HG03064 (cell line): ENCODE results near the gene POLR2A.

Experiments
- ATAC-seq: cut with Tn5 transposase; IDR thresholded peaks from one replicate; pipeline ENCODE4 v1.9.1; 2021; ENCODE audit warnings: low read depth; ENCODE audit not compliant: unreplicated experiment

Gene POLR2A

GRCh38 chr17:7501729-7502128 is 17.6 kb downstream of the POLR2A start:
- ATAC-seq, result no peak

GRCh38 chr17:7502171-7502847 is 18.1 kb downstream of the POLR2A start:
- ATAC-seq, result no peak

GRCh38 chr17:7502987-7503386 is 18.8 kb downstream of the POLR2A start:
- no peak for ATAC-seq

GRCh38 chr17:7503521-7503920 is 19.4 kb downstream of the POLR2A start:
- no peak for ATAC-seq

GRCh38 chr17:7508145-7508544 is 24.0 kb downstream of the POLR2A start:
- no peak for ATAC-seq

GRCh38 chr17:7508846-7509245 is 24.7 kb downstream of the POLR2A start:
- ATAC-seq, result no peak

DNA sequence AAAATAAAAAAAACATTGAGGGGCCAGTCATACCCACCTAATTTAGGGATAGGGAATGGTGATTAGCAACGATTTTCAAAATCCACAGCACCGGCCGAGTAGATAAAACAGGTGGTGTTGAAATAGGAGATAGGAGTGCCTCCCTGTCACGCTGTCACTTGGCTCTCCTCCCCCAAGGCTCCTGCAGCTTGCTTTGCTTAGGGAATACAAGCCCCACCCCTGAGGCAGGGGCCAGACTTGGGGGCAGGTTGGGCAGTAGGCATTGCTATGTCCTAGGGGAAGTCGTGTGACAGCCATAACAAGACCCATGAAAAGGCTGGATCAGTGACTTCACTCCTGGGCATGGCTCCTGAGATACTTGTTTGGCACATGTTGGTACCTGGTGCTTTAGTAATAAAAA is 25.8 kb downstream of the POLR2A start:
- ATAC-seq, result no peak

GRCh38 chr17:7511108-7511507 is 26.9 kb downstream of the POLR2A start:
- no peak for ATAC-seq

- no peak for ATAC-seq
Measured at GRCh38 chr17:7512105-7512504, 27.9 kb downstream of the POLR2A start.

GRCh38 chr17:7512824-7513540 is 28.8 kb downstream of the POLR2A start:
- ATAC-seq, result no peak

DNA sequence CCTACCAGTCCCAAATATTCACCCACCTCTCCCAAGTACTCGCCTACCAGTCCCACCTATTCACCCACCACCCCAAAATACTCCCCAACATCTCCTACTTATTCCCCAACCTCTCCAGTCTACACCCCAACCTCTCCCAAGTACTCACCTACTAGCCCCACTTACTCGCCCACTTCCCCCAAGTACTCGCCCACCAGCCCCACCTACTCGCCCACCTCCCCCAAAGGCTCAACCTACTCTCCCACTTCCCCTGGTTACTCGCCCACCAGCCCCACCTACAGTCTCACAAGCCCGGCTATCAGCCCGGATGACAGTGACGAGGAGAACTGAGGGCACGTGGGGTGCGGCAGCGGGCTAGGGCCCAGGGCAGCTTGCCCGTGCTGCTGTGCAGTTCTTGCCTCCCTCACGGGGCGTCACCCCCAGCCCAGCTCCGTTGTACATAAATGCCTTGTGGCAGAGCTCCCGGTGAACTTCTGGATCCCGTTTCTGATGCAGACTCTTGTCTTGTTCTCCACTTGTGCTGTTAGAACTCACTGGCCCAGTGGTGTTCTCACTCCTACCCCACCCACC is 29.8 kb downstream of the POLR2A start:
- no peak for ATAC-seq

- ATAC-seq, result no peak
Measured at GRCh38 chr17:7515911-7516610, 31.9 kb downstream of the POLR2A start.

- no peak for ATAC-seq
Measured at GRCh38 chr17:7523033-7523432, 38.9 kb downstream of the POLR2A start.

- ATAC-seq, result no peak
Measured at GRCh38 chr17:7528842-7529241, 44.7 kb downstream of the POLR2A start.

- no peak for ATAC-seq
Measured at GRCh38 chr17:7530023-7530900, 46.1 kb downstream of the POLR2A start.

- no peak for ATAC-seq
Measured at GRCh38 chr17:7538050-7538449, 53.9 kb downstream of the POLR2A start.

- no peak for ATAC-seq
Measured at GRCh38 chr17:7538891-7539545, 54.9 kb downstream of the POLR2A start.

- no peak for ATAC-seq
Measured at GRCh38 chr17:7541074-7541621, 57.0 kb downstream of the POLR2A start.

DNA sequence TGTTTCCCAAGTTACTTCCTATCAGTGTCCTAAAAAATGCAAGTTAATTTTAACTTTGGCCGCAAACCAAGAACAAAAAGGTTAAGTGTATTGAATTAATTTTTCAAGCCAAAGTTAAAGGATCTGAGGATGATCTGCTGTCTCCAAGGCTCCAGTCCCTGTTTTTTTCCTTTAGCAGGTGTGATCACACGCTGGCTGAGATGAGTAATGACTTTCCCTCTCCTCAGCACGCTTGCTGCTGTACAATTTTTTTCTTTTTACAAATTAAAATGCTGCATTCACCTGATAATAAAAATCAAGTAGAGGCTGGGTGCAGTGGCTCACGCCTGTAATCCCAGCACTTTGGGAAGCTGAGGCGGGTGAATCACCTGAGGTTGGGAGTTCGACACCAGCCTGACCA is 60.7 kb downstream of the POLR2A start:
- no peak for ATAC-seq
